ENCODE data around the gene SH3GLB1.

SH3GLB1 gene

GRCh38 chr1:86769065-86769464 is 64.7 kb downstream of the SH3GLB1 start:
- DNase-seq: no peak
- Histone ChIP-seq H3K36me3 (ENCODE audit: control insufficient read depth in 1 of 2, insufficient read depth in 2 of 2, low read depth in 1 of 2, low read length in 2 of 2) (no peaks in the 10 kb centered on the region), H3K14ac (ENCODE audit: low read length in 2 of 2) (no peak overlapping the region), H2AK5ac (ENCODE audit: low read length, severe bottlenecking) (no peak overlapping the region), H3K4me1 (ENCODE audit: control insufficient read depth, insufficient read depth, low read depth, low read length) (peaks cover 3% of the 10 kb centered on the region), H3K23ac (ENCODE audit: low read length in 2 of 2) (no peak overlapping the region), H3K4me2 (ENCODE audit: low read length, poor library complexity, severe bottlenecking) (no peak overlapping the region), H2BK5ac (ENCODE audit: low read depth, low read length, poor library complexity, severe bottlenecking) (no peak overlapping the region), H3K4ac (ENCODE audit: low read depth in 1 of 2, low read length in 2 of 2) (no peak overlapping the region), H4K8ac (ENCODE audit: low read length) (no peak overlapping the region), H3K9ac (ENCODE audit: low read length) (no peak overlapping the region), H3K18ac (ENCODE audit: low read depth in 1 of 2, low read length in 2 of 2) (no peak overlapping the region), H3K27me3 (ENCODE audit: control insufficient read depth in 1 of 2, insufficient read depth in 1 of 2, low read length in 2 of 2) (no peaks in the 10 kb centered on the region), H3K9me3 (ENCODE audit: control insufficient read depth, low read length) (peaks cover 5% of the 10 kb centered on the region), H2AFZ (ENCODE audit: low read depth, low read length) (no peak overlapping the region), H3K79me1 (replicated peaks; ENCODE audit: low read length, poor library complexity, severe bottlenecking) (no peaks in the 10 kb centered on the region), H3K27ac (ENCODE audit: low read length, poor library complexity, severe bottlenecking) (no peak overlapping the region), H3K4me3 (ENCODE audit: insufficient read depth in 1 of 2, low read depth in 1 of 2, low read length in 2 of 2) (no peak overlapping the region), H4K91ac (ENCODE audit: low read length) (no peak overlapping the region), H2BK12ac (ENCODE audit: low read length in 2 of 2) (no peak overlapping the region), H2BK15ac (ENCODE audit: low read depth, poor library complexity, severe bottlenecking) (no peak overlapping the region), H2BK120ac (ENCODE audit: low read depth, low read length) (no peak overlapping the region)
- 100% methylated on average over 3 of the region's 4 CpGs for WGBS

GRCh38 chr1:86773341-86774288 is 69.2 kb downstream of the SH3GLB1 start:
- no peak overlapping the region for H2BK5ac ChIP-seq (ENCODE audit: low read depth, low read length, poor library complexity, severe bottlenecking)
- H3K23ac ChIP-seq (ENCODE audit: low read length in 2 of 2): no peak overlapping the region
- no peaks in the 10 kb centered on the region for H3K79me1 ChIP-seq (replicated peaks; ENCODE audit: low read length, poor library complexity, severe bottlenecking)
- peak overlapping the region; percentile 45 for H3K27ac ChIP-seq (ENCODE audit: low read length, poor library complexity, severe bottlenecking)
- H4K91ac ChIP-seq (ENCODE audit: low read length): no peak overlapping the region
- H3K18ac ChIP-seq (ENCODE audit: low read depth in 1 of 2, low read length in 2 of 2): peak overlapping the region in 1 of 2 experiments; percentile 90
- peaks cover 5% of the 10 kb centered on the region for H3K4me1 ChIP-seq (ENCODE audit: control insufficient read depth, insufficient read depth, low read depth, low read length)
- peak overlapping the region in 1 of 2 experiments; percentile 93 for H2BK12ac ChIP-seq (ENCODE audit: low read length in 2 of 2)
- WGBS: 79% methylated on average over 4 of the region's 5 CpGs
- no peak overlapping the region for H2AFZ ChIP-seq (ENCODE audit: low read depth, low read length)
- peak overlapping the region; percentile 16 for H2AK5ac ChIP-seq (ENCODE audit: low read length, severe bottlenecking)
- no peak overlapping the region for H3K14ac ChIP-seq (ENCODE audit: low read length in 2 of 2)
- no peak overlapping the region for H3K4me2 ChIP-seq (ENCODE audit: low read length, poor library complexity, severe bottlenecking)
- DNase-seq: no peak
- H3K4me3 ChIP-seq (ENCODE audit: insufficient read depth in 1 of 2, low read depth in 1 of 2, low read length in 2 of 2): no peak overlapping the region
- no peaks in the 10 kb centered on the region for H3K9me3 ChIP-seq (ENCODE audit: control insufficient read depth, low read length)
- H3K36me3 ChIP-seq (ENCODE audit: control insufficient read depth in 1 of 2, insufficient read depth in 2 of 2, low read depth in 1 of 2, low read length in 2 of 2): no peaks in the 10 kb centered on the region
- H3K4ac ChIP-seq (ENCODE audit: low read depth in 1 of 2, low read length in 2 of 2): peak overlapping the region in 1 of 2 experiments; percentile 91
- no peaks in the 10 kb centered on the region for H3K27me3 ChIP-seq (ENCODE audit: control insufficient read depth in 1 of 2, insufficient read depth in 1 of 2, low read length in 2 of 2)
- H4K8ac ChIP-seq (ENCODE audit: low read length): no peak overlapping the region
- H2BK120ac ChIP-seq (ENCODE audit: low read depth, low read length): no peak overlapping the region
- no peak overlapping the region for H2BK15ac ChIP-seq (ENCODE audit: low read depth, poor library complexity, severe bottlenecking)
- H3K9ac ChIP-seq (ENCODE audit: low read length): peak overlapping the region; percentile 51

GRCh38 chr1:86774305-86775295 is 70.2 kb downstream of the SH3GLB1 start:
- Histone ChIP-seq H3K4ac (ENCODE audit: low read depth in 1 of 2, low read length in 2 of 2) (peak overlapping the region in 1 of 2 experiments; percentile 67), H3K36me3 (ENCODE audit: control insufficient read depth in 1 of 2, insufficient read depth in 2 of 2, low read depth in 1 of 2, low read length in 2 of 2) (no peaks in the 10 kb centered on the region), H3K14ac (ENCODE audit: low read length in 2 of 2) (no peak overlapping the region), H3K18ac (ENCODE audit: low read depth in 1 of 2, low read length in 2 of 2) (peak overlapping the region; percentile 14 to 66), H2BK120ac (ENCODE audit: low read depth, low read length) (no peak overlapping the region), H3K27ac (ENCODE audit: low read length, poor library complexity, severe bottlenecking) (peak overlapping the region; percentile 65), H2AFZ (ENCODE audit: low read depth, low read length) (no peak overlapping the region), H3K4me3 (ENCODE audit: insufficient read depth in 1 of 2, low read depth in 1 of 2, low read length in 2 of 2) (no peak overlapping the region), H2BK12ac (ENCODE audit: low read length in 2 of 2) (no peak overlapping the region), H3K9ac (ENCODE audit: low read length) (peak overlapping the region; percentile 51), H4K8ac (ENCODE audit: low read length) (no peak overlapping the region), H2BK15ac (ENCODE audit: low read depth, poor library complexity, severe bottlenecking) (no peak overlapping the region), H3K4me2 (ENCODE audit: low read length, poor library complexity, severe bottlenecking) (no peak overlapping the region), H3K27me3 (ENCODE audit: control insufficient read depth in 1 of 2, insufficient read depth in 1 of 2, low read length in 2 of 2) (no peaks in the 10 kb centered on the region), H3K4me1 (ENCODE audit: control insufficient read depth, insufficient read depth, low read depth, low read length) (peaks cover 5% of the 10 kb centered on the region), H2AK5ac (ENCODE audit: low read length, severe bottlenecking) (peak overlapping the region; percentile 55), H3K23ac (ENCODE audit: low read length in 2 of 2) (no peak overlapping the region), H4K91ac (ENCODE audit: low read length) (no peak overlapping the region), H3K79me1 (replicated peaks; ENCODE audit: low read length, poor library complexity, severe bottlenecking) (no peaks in the 10 kb centered on the region), H2BK5ac (ENCODE audit: low read depth, low read length, poor library complexity, severe bottlenecking) (no peak overlapping the region), H3K9me3 (ENCODE audit: control insufficient read depth, low read length) (no peaks in the 10 kb centered on the region)
- DNase-seq: peak; percentile 84
- WGBS: 29% methylated on average over 6 of the region's 11 CpGs

Measured in mesenchymal stem cell (in vitro differentiated cells and primary cell).